GM06990 (cell line): ENCODE data around the gene ITIH1.
A peak's percentile ranks its signal among the peaks of the same experiment; 100 is the strongest.

Experiments
- DNase-seq: peaks from one replicate; pipeline ENCODE4 v3.0.0-alpha.2; 2011; ENCODE audit not compliant: insufficient read length; ENCODE audit errors: extremely low read depth
- H3K27me3 ChIP-seq: replicated peaks from 2 replicates; pipeline ENCODE4 v1.6.0; 2011; ENCODE audit warnings: low read length; ENCODE audit not compliant: control insufficient read depth, insufficient read depth
- H3K36me3 ChIP-seq: 2 replicates; pipeline ENCODE4 v1.5.1; 2011; ENCODE audit warnings: low read length; ENCODE audit not compliant: control insufficient read depth, insufficient read depth
- H3K4me3 ChIP-seq: replicated peaks from 2 replicates; pipeline ENCODE4 v1.5.1; 2011; ENCODE audit warnings: low read depth, mild to moderate bottlenecking, control low read depth, low read length
- TF ChIP-seq, protein P1 (sequence below): IDR thresholded peaks from 2 replicates; pipeline ENCODE4 v1.5.1; 2011; ENCODE audit warnings: low read length, control low read depth, mild to moderate bottlenecking, inconsistent platforms; ENCODE audit not compliant: insufficient read depth, poor library complexity, severe bottlenecking

Gene ITIH1

DNA sequence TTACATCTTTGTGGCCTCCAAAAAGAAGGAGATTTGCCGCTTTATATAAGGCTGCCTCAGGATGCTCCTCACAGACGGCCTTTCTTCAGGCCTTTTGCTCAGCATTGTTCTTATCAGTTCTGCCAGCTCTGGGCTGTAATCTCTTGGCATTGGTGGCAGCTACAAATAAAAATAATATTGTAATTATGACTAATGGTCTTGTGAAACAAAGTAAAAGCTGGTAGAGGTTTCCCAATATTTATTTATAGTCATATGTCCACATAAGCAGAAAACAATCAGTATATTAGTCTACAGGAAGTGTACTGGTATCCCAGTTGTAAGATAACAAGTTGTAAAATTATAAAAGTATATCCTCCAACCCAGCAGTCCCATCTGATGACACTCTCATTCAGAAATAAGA is 13.9 kb upstream of the ITIH1 start:
- TF ChIP-seq, protein P1, sequence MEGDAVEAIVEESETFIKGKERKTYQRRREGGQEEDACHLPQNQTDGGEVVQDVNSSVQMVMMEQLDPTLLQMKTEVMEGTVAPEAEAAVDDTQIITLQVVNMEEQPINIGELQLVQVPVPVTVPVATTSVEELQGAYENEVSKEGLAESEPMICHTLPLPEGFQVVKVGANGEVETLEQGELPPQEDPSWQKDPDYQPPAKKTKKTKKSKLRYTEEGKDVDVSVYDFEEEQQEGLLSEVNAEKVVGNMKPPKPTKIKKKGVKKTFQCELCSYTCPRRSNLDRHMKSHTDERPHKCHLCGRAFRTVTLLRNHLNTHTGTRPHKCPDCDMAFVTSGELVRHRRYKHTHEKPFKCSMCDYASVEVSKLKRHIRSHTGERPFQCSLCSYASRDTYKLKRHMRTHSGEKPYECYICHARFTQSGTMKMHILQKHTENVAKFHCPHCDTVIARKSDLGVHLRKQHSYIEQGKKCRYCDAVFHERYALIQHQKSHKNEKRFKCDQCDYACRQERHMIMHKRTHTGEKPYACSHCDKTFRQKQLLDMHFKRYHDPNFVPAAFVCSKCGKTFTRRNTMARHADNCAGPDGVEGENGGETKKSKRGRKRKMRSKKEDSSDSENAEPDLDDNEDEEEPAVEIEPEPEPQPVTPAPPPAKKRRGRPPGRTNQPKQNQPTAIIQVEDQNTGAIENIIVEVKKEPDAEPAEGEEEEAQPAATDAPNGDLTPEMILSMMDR = no peak
- no peak overlapping the region for H3K4me3 ChIP-seq
- DNase-seq = no peak
- H3K36me3 ChIP-seq = no peaks in the 10 kb centered on the region; the same call in 1 of the 2 replicates
- no peaks in the 10 kb centered on the region for H3K27me3 ChIP-seq

- peak overlapping the region; percentile 87 for H3K4me3 ChIP-seq
- DNase-seq = no peak
- TF ChIP-seq, protein P1 = no peak
- H3K27me3 ChIP-seq = no peaks in the 10 kb centered on the region
- H3K36me3 ChIP-seq = no peaks in the 10 kb centered on the region; the same call in 1 of the 2 replicates
These were observed 7.5 kb upstream of the ITIH1 start for GRCh38 chr3:52769786-52770455.

- peak within 1 kb of the TSS; percentile 87 for H3K4me3 ChIP-seq
- no peaks in the 10 kb centered on the region; the same call in 1 of the 2 replicates for H3K36me3 ChIP-seq
- peak; percentile 93 for DNase-seq
- no peaks in the 10 kb centered on the region for H3K27me3 ChIP-seq
- TF ChIP-seq, protein P1 = no peak
These were observed 6.7 kb upstream of the ITIH1 start, which contains the start of gene NEK4 for GRCh38 chr3:52770496-52771333. Gene NEK4 (minus strand): TSS chr3:52770940. CDS start chr3:52770746, 194 bp downstream.

DNA sequence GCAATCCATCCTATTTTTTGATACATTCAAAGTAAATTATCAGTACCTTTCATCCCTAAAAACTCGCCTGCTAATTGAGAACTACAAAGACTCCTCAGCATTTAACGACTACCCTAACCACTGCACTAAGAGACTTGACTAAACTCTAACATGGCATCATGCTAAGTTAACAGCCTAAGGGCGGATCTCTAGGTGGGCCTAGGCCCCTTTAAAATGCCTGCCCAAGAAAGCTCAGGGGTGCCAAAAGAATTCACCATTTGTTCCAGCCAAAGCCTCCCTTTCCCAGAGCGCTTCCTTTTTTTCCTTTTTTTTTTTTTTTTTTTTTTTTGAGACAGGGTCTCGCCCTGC is 6.1 kb upstream of the ITIH1 start:
- no peak for DNase-seq
- Histone ChIP-seq H3K36me3 (no peaks in the 10 kb centered on the region), H3K27me3 (no peaks in the 10 kb centered on the region), H3K4me3 (peak overlapping the region; percentile 87)
- TF ChIP-seq, protein P1 = no peak

DNA sequence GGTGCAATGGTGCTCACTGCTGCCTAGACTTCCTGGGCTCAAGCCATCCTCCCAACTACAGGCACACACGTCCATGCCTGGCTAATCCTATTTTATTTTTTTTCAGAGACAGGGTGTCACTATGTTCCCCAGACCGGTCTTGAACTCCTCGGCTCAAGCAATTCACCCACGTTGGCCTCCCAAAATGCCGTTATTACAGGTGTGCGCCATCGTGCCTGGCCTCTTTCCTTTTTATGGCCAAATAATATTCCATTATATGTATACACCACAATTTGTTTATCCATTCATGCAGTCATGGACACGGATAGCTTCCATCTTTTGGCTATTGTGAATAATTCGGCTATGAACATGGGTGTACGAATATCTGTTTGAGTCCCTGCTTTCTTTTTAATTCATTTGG is 5.7 kb upstream of the ITIH1 start:
- Histone ChIP-seq H3K36me3 (no peaks in the 10 kb centered on the region), H3K27me3 (no peaks in the 10 kb centered on the region), H3K4me3 (no peak overlapping the region)
- TF ChIP-seq, protein P1 = no peak
- no peak for DNase-seq
